HUES48 (cell line): ENCODE data around the gene GLIS1.

Experiments used
- H3K27ac ChIP-seq: one replicate; pipeline ENCODE4 v1.7.0; 2013; ENCODE audit warnings: low read depth, low read length, inconsistent platforms
- H3K27me3 ChIP-seq: 2 replicates; pipeline ENCODE4 v1.6.1; 2013; ENCODE audit warnings: mild to moderate bottlenecking, low read length; ENCODE audit not compliant: control insufficient read depth, insufficient read depth
- H3K36me3 ChIP-seq: 2 replicates; pipeline ENCODE4 v1.6.1; 2013; ENCODE audit warnings: low read length; ENCODE audit not compliant: control insufficient read depth, insufficient read depth
- H3K4me1 ChIP-seq: 2 replicates; pipeline ENCODE4 v1.6.1; 2013; ENCODE audit warnings: mild to moderate bottlenecking, low read length; ENCODE audit not compliant: control insufficient read depth, insufficient read depth
- H3K4me3 ChIP-seq: 2 replicates; pipeline ENCODE4 v1.5.1; 2013; ENCODE audit warnings: mild to moderate bottlenecking, low read depth, low read length
- H3K9ac ChIP-seq: 2 replicates; pipeline ENCODE4 v1.6.1; 2013; ENCODE audit warnings: mild to moderate bottlenecking, low read depth, low read length, moderate library complexity
- H3K9me3 ChIP-seq: 2 replicates; pipeline ENCODE4 v1.6.1; 2013; ENCODE audit warnings: low read length; ENCODE audit not compliant: control insufficient read depth, insufficient read depth

The GLIS1 gene

GRCh38 chr1:53643041-53643880 lies 95.7 kb downstream of the GLIS1 start:
- Histone ChIP-seq H3K4me1 (no peaks in the 10 kb centered on the region), H3K27ac (no peak overlapping the region), H3K9ac (no peak overlapping the region)

DNA sequence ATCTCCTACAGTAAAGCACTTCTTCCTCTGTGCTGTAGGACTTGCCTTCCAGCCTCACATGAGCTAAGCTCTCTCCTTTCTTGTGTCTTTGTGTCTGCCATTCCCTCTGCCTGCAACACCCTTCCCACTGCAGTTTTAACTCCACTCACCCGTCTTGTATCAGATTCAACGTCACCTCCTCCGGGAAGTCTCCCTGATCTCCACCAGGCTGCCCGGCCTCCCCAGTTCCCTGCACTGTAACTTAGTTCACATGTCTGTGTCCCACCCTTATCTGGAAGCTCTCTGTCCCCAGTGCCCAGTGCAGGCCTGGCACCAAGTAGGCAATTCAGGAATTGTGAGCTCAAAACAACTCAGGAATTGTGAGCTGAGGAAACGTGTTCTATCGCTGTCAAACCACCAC lies 96.4 kb downstream of the GLIS1 start:
- Histone ChIP-seq H3K4me3 (no peak overlapping the region), H3K9me3 (no peaks in the 10 kb centered on the region), H3K27ac (no peak overlapping the region), H3K36me3 (no peaks in the 10 kb centered on the region), H3K27me3 (no peaks in the 10 kb centered on the region), H3K9ac (no peak overlapping the region), H3K4me1 (no peaks in the 10 kb centered on the region)

More at GRCh38 chr1:53643041-53643880, 95.7 kb downstream of the GLIS1 start:
- no peak overlapping the region for H3K4me3 ChIP-seq
- no peaks in the 10 kb centered on the region for H3K27me3 ChIP-seq
- no peaks in the 10 kb centered on the region for H3K9me3 ChIP-seq
- no peaks in the 10 kb centered on the region for H3K36me3 ChIP-seq

DNA sequence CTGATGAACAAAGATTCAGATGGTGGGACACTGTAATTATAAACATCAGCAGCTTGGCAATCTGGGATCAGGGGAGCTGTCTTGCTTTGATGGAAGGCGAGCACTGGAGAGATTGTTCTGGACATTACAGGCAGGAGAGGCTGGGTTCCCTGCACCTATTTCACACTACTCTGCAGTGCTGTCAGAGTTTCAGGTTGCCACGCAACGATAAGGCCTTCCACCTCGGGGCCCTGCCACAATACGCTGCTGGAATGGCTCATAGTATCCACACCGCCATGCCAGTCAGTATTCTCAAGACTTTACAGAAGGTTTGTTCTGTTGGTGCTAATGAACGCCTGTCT lies 96.8 kb downstream of the GLIS1 start:
- H3K27me3 ChIP-seq: no peaks in the 10 kb centered on the region
- no peaks in the 10 kb centered on the region for H3K36me3 ChIP-seq
- no peaks in the 10 kb centered on the region for H3K4me1 ChIP-seq
- H3K4me3 ChIP-seq: no peak overlapping the region
- no peak overlapping the region for H3K27ac ChIP-seq
- no peaks in the 10 kb centered on the region for H3K9me3 ChIP-seq
- no peak overlapping the region for H3K9ac ChIP-seq

DNA sequence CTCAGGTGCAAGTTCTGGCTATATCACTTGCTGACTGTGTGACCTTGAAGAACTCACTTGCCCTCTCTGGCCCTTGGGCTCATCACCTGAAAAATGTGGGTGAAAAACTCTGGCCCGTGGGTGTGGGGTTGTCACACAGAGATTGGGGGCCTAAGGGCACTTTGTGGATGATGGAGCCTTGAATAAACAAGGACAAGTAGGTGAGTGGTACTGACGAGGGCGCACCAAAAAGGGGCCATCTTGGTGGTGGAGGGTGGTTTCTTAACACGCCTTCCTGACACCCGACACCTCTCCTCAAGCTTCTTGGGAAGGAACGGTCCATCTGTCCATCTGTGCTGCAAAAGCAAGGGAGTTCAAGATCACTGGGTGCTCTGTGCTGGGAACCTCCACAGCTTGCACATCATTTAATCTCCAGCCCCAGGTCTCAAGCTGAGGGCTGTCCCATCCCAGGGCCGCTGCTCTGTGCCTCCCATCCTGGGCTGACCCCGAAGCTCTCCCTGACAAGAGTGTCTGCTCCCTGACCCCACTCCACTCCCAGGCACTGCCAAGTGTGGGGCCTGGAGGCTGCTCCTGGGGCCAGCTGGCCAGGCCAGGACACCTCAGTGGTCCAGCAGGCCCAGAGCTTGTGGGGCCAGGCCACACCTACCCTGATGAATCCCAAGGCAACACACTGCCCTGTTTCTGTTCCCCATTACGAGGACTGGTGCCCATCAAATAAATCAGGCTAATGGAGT lies 97.3 kb downstream of the GLIS1 start:
- H3K27me3 ChIP-seq: no peaks in the 10 kb centered on the region
- no peaks in the 10 kb centered on the region for H3K36me3 ChIP-seq
- H3K27ac ChIP-seq: no peak overlapping the region
- no peak overlapping the region for H3K4me3 ChIP-seq
- no peak overlapping the region for H3K9ac ChIP-seq
- H3K4me1 ChIP-seq: no peaks in the 10 kb centered on the region
- no peaks in the 10 kb centered on the region for H3K9me3 ChIP-seq

- Histone ChIP-seq H3K36me3 (no peaks in the 10 kb centered on the region), H3K4me1 (no peaks in the 10 kb centered on the region; the same call in 1 of the 2 replicates), H3K27ac (no peak overlapping the region), H3K9ac (no peak overlapping the region), H3K4me3 (no peak overlapping the region), H3K9me3 (no peaks in the 10 kb centered on the region), H3K27me3 (no peaks in the 10 kb centered on the region)
These were observed 98.3 kb downstream of the GLIS1 start for GRCh38 chr1:53640701-53641075.

DNA sequence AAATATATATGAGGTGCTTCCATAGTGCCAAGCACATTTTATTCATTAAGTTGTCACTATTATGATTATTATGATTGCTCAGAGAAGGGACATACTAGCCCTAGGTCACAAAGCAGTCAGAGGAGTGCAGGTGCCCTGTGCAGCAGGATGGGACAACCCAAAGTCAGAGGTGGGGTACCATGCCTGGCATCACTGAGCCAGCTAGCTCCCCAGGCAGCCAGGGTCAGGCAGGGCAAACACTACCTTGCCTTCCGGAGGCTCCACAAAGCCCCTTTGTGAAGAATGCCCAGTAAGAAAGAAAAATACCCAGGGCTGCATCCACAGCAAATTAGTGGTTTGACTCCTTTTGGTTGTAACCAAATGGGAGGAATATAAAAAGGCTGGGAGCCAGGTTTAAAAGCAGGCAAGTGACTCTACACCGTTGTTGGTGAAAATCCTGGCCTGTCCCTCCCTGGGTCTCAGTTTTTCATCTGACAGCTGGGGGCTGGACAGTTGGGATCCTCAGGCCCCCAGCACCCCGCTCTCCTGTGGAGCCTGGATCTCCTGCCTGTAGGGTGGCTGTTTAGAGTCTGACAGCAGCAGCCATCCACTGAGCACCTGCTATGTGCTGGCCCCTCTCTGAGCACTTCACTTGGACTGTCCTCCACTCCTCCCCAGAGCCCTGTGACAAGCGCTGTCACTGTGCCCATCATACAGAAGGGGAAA lies 98.8 kb downstream of the GLIS1 start:
- H3K9me3 ChIP-seq: no peaks in the 10 kb centered on the region
- H3K27ac ChIP-seq: no peak overlapping the region
- H3K27me3 ChIP-seq: no peaks in the 10 kb centered on the region
- no peaks in the 10 kb centered on the region for H3K36me3 ChIP-seq
- no peak overlapping the region for H3K9ac ChIP-seq
- no peak overlapping the region for H3K4me3 ChIP-seq
- H3K4me1 ChIP-seq: peaks cover under 1% of the 10 kb centered on the region; the same call in 1 of the 2 replicates

DNA sequence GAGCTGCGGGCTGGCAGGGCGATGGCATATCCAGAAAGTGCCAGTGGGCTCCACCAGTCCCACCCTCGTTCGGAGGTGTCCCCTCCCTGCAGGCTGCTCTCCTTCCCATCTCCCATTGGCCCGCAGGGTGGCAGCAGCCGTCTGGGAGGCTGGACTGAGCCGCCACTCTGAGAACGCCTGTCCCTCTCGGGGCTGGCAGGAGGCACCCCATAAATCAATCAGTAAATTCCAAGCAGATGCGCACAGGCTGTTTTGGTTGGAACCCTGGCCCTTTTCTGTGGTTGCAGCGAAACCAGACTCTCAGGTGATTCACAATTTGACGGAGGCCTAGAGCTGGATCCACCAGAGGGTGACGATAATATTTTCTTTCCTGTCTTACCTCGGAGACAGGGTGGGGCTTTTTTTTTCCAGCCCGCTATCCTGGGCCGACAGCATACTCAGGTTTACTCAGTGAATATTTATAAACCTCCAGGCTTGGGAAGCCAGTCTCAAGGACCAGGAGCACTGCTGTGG lies 99.7 kb downstream of the GLIS1 start:
- no peaks in the 10 kb centered on the region for H3K9me3 ChIP-seq
- peaks cover 9% of the 10 kb centered on the region for H3K4me1 ChIP-seq
- no peaks in the 10 kb centered on the region for H3K36me3 ChIP-seq
- no peaks in the 10 kb centered on the region for H3K27me3 ChIP-seq
- H3K9ac ChIP-seq: no peak overlapping the region
- no peak overlapping the region for H3K4me3 ChIP-seq
- H3K27ac ChIP-seq: no peak overlapping the region

DNA sequence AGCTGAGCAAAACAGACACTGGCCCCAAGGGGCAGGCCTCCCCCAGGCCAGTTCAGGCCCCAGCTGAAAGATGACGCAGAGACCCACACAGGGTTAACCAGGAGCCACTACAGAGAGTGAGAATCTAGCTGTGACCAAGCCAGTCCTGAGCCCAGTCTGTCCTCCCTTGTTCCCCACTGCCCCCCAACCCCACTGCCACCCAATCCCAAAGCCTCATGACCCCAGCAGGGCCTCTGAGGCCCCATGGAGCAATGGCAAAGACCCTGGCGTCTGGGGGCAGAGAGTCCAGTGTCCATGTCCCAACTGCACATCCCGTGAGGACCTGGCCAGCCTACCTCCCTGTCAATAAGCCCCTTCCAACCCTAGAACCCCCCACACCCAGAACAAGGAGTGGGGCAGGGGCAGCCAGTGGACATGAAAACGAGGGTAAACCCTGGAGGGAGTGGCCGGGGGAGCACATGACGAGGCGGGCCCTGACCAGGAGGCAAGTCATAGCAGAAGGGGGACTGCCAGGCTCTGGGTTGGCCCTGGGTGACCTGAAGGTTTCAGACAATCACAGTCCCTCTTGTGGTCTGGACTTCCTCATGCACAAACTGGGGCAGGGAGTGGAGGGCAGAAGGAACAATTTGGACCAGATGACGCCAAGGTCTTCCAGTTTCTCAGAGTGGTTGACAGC lies 100.5 kb downstream of the GLIS1 start:
- no peaks in the 10 kb centered on the region for H3K9me3 ChIP-seq
- H3K27me3 ChIP-seq: no peaks in the 10 kb centered on the region
- H3K36me3 ChIP-seq: no peaks in the 10 kb centered on the region
- no peak overlapping the region for H3K4me3 ChIP-seq
- H3K9ac ChIP-seq: no peak overlapping the region
- H3K4me1 ChIP-seq: peaks cover 9% of the 10 kb centered on the region
- H3K27ac ChIP-seq: no peak overlapping the region

- Histone ChIP-seq H3K9me3 (no peaks in the 10 kb centered on the region), H3K27ac (no peak overlapping the region), H3K36me3 (no peaks in the 10 kb centered on the region), H3K27me3 (no peaks in the 10 kb centered on the region), H3K4me1 (peaks cover 9% of the 10 kb centered on the region), H3K4me3 (no peak overlapping the region), H3K9ac (no peak overlapping the region)
These were observed 101.2 kb downstream of the GLIS1 start for GRCh38 chr1:53637511-53638359.

- H3K36me3 ChIP-seq: no peaks in the 10 kb centered on the region
- no peak overlapping the region for H3K27ac ChIP-seq
- H3K9me3 ChIP-seq: no peaks in the 10 kb centered on the region
- H3K9ac ChIP-seq: no peak overlapping the region
- peaks cover 9% of the 10 kb centered on the region for H3K4me1 ChIP-seq
- no peak overlapping the region for H3K4me3 ChIP-seq
- H3K27me3 ChIP-seq: no peaks in the 10 kb centered on the region
These were observed 102.3 kb downstream of the GLIS1 start for GRCh38 chr1:53636621-53637171.
